ENCODE results near the gene RASAL2.
A peak's percentile ranks its signal among the peaks of the same experiment; 100 is the strongest.

RASAL2 gene

GRCh38 chr1:178143730-178144690 lies 50.1 kb downstream of the RASAL2 start:
- no peak for DNase-seq (ENCODE audit: low spot score)
- TF ChIP-seq CTCF (IDR thresholded peaks at IDR 0.05; ENCODE audit: poor library complexity, severe bottlenecking): no peak
- Histone ChIP-seq H3K36me3 (ENCODE audit: low read depth) (no peaks in the 10 kb centered on the region), H3K4me1 (ENCODE audit: insufficient read depth, poor library complexity, severe bottlenecking) (peaks cover 11% of the 10 kb centered on the region), H3K27ac (ENCODE audit: poor library complexity, severe bottlenecking) (no peak overlapping the region), H3K9me3 (ENCODE audit: severe bottlenecking) (no peaks in the 10 kb centered on the region), H3K27me3 (ENCODE audit: insufficient read depth, poor library complexity, severe bottlenecking) (no peaks in the 10 kb centered on the region), H3K4me3 (ENCODE audit: severe bottlenecking) (no peak overlapping the region)
- 0 out of 3 replicates have a peak, but pooled peaks have one; percentile 41 for ATAC-seq (ENCODE audit: low read depth)

- H3K9me3 ChIP-seq (ENCODE audit: severe bottlenecking): no peaks in the 10 kb centered on the region
- H3K27me3 ChIP-seq (ENCODE audit: insufficient read depth, poor library complexity, severe bottlenecking): no peaks in the 10 kb centered on the region
- H3K36me3 ChIP-seq (ENCODE audit: low read depth): no peaks in the 10 kb centered on the region
- TF ChIP-seq CTCF (IDR thresholded peaks at IDR 0.05; ENCODE audit: poor library complexity, severe bottlenecking): no peak
- ATAC-seq (ENCODE audit: low read depth) (no peak), DNase-seq (ENCODE audit: low spot score) (no peak)
- peaks cover 11% of the 10 kb centered on the region for H3K4me1 ChIP-seq (ENCODE audit: insufficient read depth, poor library complexity, severe bottlenecking)
- no peak overlapping the region for H3K4me3 ChIP-seq (ENCODE audit: severe bottlenecking)
- H3K27ac ChIP-seq (ENCODE audit: poor library complexity, severe bottlenecking): no peak overlapping the region
These were observed 51.7 kb downstream of the RASAL2 start for GRCh38 chr1:178145605-178146004.

- Histone ChIP-seq H3K9me3 (ENCODE audit: severe bottlenecking) (no peaks in the 10 kb centered on the region), H3K4me1 (ENCODE audit: insufficient read depth, poor library complexity, severe bottlenecking) (peaks cover 11% of the 10 kb centered on the region), H3K27me3 (ENCODE audit: insufficient read depth, poor library complexity, severe bottlenecking) (no peaks in the 10 kb centered on the region), H3K36me3 (ENCODE audit: low read depth) (no peaks in the 10 kb centered on the region), H3K4me3 (ENCODE audit: severe bottlenecking) (no peak overlapping the region), H3K27ac (ENCODE audit: poor library complexity, severe bottlenecking) (no peak overlapping the region)
- DNase-seq (ENCODE audit: low spot score) (no peak), ATAC-seq (ENCODE audit: low read depth) (no peak)
- TF ChIP-seq CTCF (IDR thresholded peaks at IDR 0.05; ENCODE audit: poor library complexity, severe bottlenecking): no peak
These were observed 52.5 kb downstream of the RASAL2 start for GRCh38 chr1:178146436-178146835.

GRCh38 chr1:178150610-178151009 lies 56.7 kb downstream of the RASAL2 start:
- Histone ChIP-seq H3K27me3 (ENCODE audit: insufficient read depth, poor library complexity, severe bottlenecking) (no peaks in the 10 kb centered on the region), H3K36me3 (ENCODE audit: low read depth) (no peaks in the 10 kb centered on the region), H3K4me1 (ENCODE audit: insufficient read depth, poor library complexity, severe bottlenecking) (peaks cover 4% of the 10 kb centered on the region), H3K27ac (ENCODE audit: poor library complexity, severe bottlenecking) (no peak overlapping the region), H3K4me3 (ENCODE audit: severe bottlenecking) (no peak overlapping the region), H3K9me3 (ENCODE audit: severe bottlenecking) (no peaks in the 10 kb centered on the region)
- TF ChIP-seq CTCF (IDR thresholded peaks at IDR 0.05; ENCODE audit: poor library complexity, severe bottlenecking): no peak
- no peak for ATAC-seq (ENCODE audit: low read depth)
- no peak for DNase-seq (ENCODE audit: low spot score)

GRCh38 chr1:178151831-178152230 lies 57.9 kb downstream of the RASAL2 start:
- Histone ChIP-seq H3K27ac (ENCODE audit: poor library complexity, severe bottlenecking) (peak overlapping the region; percentile 17), H3K36me3 (ENCODE audit: low read depth) (no peaks in the 10 kb centered on the region), H3K27me3 (ENCODE audit: insufficient read depth, poor library complexity, severe bottlenecking) (no peaks in the 10 kb centered on the region), H3K4me1 (ENCODE audit: insufficient read depth, poor library complexity, severe bottlenecking) (peaks cover 11% of the 10 kb centered on the region), H3K4me3 (ENCODE audit: severe bottlenecking) (no peak overlapping the region), H3K9me3 (ENCODE audit: severe bottlenecking) (no peaks in the 10 kb centered on the region)
- no peak for TF ChIP-seq CTCF (IDR thresholded peaks at IDR 0.05; ENCODE audit: poor library complexity, severe bottlenecking)
- DNase-seq (ENCODE audit: low spot score): no peak
- ATAC-seq (ENCODE audit: low read depth): no peak
